ENCODE measurements around the gene COL9A2. TPM values are rescaled to one million over a fixed set of nuclear protein-coding genes. Genes with fewer than 3 reads are reported as not detected.

The COL9A2 gene
- total and polyA plus RNA-seq, 2 donors (not counting 3 experiments of a cell fraction or from before 2014, with no cell fraction given) = 0.64 to 0.69 TPM

DNA sequence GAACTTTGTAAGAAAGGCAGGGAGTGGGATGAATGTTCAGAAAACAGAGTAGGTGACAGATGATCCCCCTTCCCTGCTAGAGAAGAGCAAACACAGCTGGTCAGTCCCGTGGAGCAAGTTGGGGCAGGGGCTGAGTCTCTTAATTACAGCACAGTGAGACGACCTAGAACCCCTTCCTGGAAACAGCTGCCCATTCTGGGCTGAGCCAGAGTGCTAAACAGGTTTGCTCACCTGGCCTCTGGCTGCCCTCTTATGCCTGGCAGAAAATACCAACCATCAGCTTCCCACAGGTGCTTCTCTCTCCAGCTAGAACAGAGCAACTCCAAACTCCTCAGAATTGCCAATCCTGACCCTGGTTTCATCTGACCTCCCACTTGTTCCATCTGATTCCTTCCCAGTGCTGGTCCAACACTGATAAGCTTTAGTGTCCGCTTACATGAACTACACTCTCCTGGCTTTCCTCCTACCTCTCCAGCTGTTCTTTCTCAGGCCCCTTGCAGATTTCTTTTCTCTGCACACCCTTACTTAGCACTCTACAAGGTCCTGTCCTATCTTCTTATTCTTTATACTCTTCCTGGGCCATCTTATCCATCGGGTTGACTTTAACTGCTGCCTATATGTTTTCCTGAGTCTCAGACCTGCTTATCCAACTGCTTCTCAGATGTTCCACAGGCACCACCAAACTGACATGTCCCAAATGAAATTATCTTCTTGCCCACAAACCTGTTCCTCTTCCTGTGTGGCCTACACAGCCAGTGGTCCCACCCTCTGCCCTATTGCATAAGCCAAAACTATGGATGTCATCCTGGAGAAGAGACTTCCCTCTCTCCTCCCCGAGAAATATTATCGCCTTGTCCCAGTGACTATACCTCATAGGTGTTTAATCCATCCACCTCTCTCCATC lies 22.6 kb upstream of the COL9A2 start:
- Histone ChIP-seq H3K4me2 (ENCODE audit: insufficient read depth, low read length) (no peak overlapping the region), H3K36me3 (ENCODE audit: control insufficient read depth in 2 of 2, extremely low read depth in 1 of 2, insufficient read depth in 2 of 2, low read length in 2 of 2) (no peaks in the 10 kb centered on the region), H3K4me1 (ENCODE audit: control insufficient read depth, extremely low read depth, insufficient read depth, low read length) (no peaks in the 10 kb centered on the region), H3K27me3 (ENCODE audit: control insufficient read depth in 2 of 2, insufficient read depth in 2 of 2, low read length in 2 of 2) (peaks cover 0 to 7% of the 10 kb centered on the region in 2 experiments), H3K4me3 (replicated peaks in 1 of 3; ENCODE audit: insufficient read depth in 1 of 3, low read depth in 1 of 3, low read length in 3 of 3) (no peak overlapping the region), H4K20me1 (replicated peaks; ENCODE audit: control insufficient read depth, extremely low read depth, insufficient read depth, low read length) (no peaks in the 10 kb centered on the region), H3K79me2 (ENCODE audit: control insufficient read depth, insufficient read depth, low read length) (no peaks in the 10 kb centered on the region), H3K9ac (replicated peaks; ENCODE audit: extremely low read depth, insufficient read depth, low read length) (no peak overlapping the region), H3K9me3 (replicated peaks; ENCODE audit: control insufficient read depth, insufficient read depth, low read length) (no peaks in the 10 kb centered on the region), H3K9me1 (replicated peaks; ENCODE audit: control insufficient read depth, extremely low read depth, insufficient read depth, low read length) (no peaks in the 10 kb centered on the region), H2AFZ (ENCODE audit: low read depth, low read length) (no peak overlapping the region), H3K27ac (ENCODE audit: insufficient read depth, low read depth, low read length) (no peak overlapping the region)
- ChIA-PET POLR2A (interaction anchor here (0.5 kb wide), 1 partner anchor 34 kb away, joined by 3 read pairs; the partner anchor contains the start of gene SMAP2), CTCF (interaction anchor here (0.6 to 9.4 kb wide), 56 partner anchors 11 to 520 kb away, joined by 3 to 362 read pairs (median 6); partner anchors contain the start of genes COL9A2, RLF and SMAP2)
- intact Hi-C loops (cut with micrococcal nuclease) (loop anchor here (5.0 kb wide), 1 partner anchor 242 kb away; the partner anchor contains the start of gene PPT1), dilution Hi-C loops (cut with MboI; ENCODE audit: extremely low pct_ligation_motif_present, low sequenced_read_pairs) (no loop called here)
- no peak for FAIRE-seq
- DNase-seq (ENCODE audit: low read depth, low spot score) = no peak
- BruUV-seq (replicated peaks) = no TSS peak
- TF ChIP-seq, protein P1, sequence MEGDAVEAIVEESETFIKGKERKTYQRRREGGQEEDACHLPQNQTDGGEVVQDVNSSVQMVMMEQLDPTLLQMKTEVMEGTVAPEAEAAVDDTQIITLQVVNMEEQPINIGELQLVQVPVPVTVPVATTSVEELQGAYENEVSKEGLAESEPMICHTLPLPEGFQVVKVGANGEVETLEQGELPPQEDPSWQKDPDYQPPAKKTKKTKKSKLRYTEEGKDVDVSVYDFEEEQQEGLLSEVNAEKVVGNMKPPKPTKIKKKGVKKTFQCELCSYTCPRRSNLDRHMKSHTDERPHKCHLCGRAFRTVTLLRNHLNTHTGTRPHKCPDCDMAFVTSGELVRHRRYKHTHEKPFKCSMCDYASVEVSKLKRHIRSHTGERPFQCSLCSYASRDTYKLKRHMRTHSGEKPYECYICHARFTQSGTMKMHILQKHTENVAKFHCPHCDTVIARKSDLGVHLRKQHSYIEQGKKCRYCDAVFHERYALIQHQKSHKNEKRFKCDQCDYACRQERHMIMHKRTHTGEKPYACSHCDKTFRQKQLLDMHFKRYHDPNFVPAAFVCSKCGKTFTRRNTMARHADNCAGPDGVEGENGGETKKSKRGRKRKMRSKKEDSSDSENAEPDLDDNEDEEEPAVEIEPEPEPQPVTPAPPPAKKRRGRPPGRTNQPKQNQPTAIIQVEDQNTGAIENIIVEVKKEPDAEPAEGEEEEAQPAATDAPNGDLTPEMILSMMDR (IDR thresholded peaks at IDR 0.05; ENCODE audit: extremely low read depth in 1 of 2, insufficient read depth in 1 of 2, low read depth in 1 of 2, low read length in 2 of 2) = no peak
- TF ChIP-seq, protein P2, sequence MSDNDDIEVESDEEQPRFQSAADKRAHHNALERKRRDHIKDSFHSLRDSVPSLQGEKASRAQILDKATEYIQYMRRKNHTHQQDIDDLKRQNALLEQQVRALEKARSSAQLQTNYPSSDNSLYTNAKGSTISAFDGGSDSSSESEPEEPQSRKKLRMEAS (IDR thresholded peaks at IDR 0.05; ENCODE audit: insufficient read depth, insufficient read length) = no peak
- TF ChIP-seq JUN (IDR thresholded peaks at IDR 0.05; ENCODE audit: borderline replicate concordance, insufficient read depth, insufficient read length, low read depth) = no peak
- TF ChIP-seq POLR2A (IDR thresholded peaks at IDR 0.05; ENCODE audit: low read depth, low read length) = no peak
- TF ChIP-seq FOS (IDR thresholded peaks at IDR 0.05; ENCODE audit: borderline replicate concordance, insufficient read depth, low read length) = no peak
- no peak for TF ChIP-seq GATA2 (IDR thresholded peaks at IDR 0.05; ENCODE audit: insufficient read depth, insufficient read length, low read depth, low read length)
- no peak for TF ChIP-seq MYC (IDR thresholded peaks at IDR 0.05; ENCODE audit: low read depth, low read length)
